Activated naive CD4-positive, alpha-beta T cell (primary cell): ENCODE measurements around the gene NOS3.

Source experiments
- DNase-seq, 4 experiments: peaks; one replicate each; lab custom pipeline; 2025; lab: John Stamatoyannopoulos, UW

NOS3 gene

DNA sequence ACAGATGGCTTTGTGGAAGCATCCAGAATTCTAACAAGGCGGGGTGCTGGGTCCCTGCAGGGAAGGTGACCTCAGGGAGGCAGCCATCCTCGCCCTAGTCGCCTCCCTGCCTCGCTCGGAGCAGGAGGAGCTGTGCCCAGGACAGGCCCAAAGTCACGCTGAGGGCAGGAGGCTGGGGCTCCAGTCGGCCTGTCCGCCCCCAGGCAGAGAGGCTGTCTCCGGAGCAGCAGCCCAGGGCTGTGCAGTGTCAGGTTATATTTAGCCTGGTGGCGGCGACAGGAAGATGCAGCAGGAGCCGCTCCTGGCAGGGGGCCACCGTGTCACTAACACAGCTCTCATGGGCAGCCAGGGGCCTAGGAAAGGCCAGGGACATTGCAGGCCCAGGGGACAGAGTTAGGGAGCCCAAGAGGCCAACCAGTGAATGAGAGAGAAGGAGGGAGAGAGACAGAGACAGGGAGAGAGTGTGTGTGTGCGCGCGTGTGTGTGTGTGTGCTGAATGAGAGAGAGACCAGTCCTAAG, 26.2 kb upstream of the NOS3 start:
- no peak for DNase-seq

DNA sequence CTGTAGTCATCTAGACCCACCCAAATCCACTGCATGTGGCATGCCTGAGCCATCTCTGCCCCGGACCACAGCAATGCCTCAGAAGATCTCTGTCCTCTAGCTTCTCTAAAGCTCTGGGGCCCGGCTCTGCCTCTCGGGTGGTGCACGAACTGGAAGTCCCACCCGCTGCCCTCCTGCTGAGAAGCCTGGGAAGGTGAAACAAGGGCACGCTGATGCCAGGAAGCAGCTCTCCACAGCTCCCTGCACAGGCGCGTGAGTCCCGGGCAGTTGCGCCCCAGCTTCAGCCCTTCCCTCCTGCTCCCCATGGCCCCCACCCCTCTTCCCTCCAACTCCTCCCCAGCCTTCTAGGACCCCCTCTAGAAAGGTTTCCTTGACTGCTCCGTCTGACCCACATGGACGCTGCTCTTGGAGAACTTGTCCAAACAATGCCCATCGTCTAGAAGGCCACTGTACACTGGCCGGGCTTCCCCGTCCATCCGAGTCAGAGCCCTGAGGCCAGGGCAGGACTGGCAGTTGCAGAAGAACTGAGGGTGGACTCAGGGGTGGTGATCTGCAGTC, 25.5 kb upstream of the NOS3 start:
- no peak for DNase-seq

DNA sequence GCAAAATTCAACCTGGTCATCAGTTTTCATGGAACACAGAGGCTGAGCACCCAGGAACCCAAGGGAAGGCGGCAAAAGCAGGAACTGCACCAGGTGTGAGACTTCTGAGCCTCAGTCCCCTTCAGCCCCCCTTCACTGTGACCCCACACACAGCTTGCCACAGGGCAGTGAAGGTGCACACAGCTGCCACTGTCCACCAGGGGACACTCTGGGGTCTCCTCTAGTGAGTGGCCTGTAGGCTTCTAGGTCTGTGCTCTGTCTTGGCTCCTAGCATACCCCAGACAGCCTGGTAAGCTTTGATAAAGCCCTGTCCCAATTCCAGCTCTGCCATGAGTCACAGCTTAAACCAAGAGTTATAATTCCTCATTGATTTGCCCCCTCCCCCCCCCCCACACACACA, 24.8 kb upstream of the NOS3 start:
- DNase-seq: no peak

DNA sequence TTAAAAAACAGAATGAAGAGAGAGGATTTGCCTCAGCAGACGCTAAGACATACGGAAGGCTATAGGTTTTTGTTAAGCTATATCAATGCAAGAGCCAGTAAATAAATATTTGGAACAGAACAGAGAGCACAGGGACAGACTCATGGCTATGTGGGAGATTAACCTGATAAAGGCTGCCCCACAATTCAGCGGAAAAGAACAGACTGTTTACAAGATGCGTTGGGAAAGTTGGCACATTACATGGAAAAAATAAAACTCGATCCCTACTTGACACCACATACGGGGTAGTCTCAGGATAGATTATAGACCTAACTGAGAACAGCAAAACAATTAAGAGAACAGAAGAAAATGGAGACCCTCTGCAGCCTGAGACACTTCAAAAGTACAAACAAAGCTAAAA, 23.5 kb upstream of the NOS3 start:
- no peak for DNase-seq

DNA sequence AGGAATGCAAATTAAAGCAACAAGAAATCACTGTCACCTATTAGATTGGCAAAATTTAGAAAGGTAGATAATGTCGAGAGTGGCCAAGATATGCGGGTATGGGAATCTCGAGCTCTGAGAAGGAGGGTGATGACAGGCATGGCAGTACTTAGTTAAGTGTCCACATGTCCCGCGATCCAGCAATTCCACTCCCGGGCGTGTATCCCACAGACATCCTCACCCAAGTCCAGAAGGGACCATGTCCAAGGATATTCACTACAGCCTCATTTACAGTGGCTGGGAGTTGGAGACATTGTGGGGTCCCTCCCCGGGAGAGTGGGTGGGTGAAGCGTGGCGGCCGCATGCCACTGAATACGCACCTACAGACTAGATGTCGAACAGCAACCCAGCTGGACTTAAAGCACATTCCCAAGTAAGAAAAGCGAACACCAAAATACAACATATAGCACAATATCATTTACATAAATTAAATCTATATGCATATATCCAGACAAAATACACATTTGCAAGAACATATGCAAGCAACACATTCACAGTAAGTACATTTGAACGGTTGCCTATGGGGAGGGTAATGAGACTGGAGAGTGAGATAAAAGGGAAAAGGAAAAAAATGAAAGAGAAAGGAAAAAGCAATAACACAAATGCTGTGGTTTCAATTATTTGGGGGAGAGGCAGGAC, 22.6 kb upstream of the NOS3 start:
- DNase-seq: no peak

DNA sequence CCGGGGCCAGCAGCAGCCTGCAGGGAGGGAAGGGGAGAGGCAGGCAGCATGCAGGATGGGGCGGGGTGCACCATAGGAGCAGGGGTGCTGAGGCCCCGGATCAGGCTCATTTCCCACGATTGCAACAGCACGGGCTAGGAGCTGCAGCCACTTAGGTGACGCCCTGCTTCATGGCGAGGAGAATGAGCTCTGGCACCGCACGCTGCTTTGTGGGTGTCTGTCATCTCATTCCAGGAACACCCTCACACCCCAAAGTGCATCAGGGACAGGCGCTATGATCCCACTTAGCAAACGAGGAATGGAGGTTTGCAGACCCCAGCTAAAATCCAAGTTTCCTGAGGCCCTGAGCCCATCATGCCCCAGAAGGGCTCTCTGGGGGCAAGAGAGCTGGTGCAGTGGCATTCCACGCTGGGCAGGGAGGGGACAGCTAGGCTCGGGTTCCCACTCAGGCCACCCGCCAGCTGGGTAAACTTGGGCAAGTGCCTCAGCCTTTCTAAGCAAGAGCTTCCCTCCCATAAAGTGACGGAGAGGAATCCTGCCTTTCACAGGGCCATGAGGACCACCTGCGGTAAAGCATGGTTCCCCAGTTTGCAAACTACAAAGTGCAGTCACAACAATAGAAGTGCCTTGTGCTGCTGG, 22.0 kb upstream of the NOS3 start:
- DNase-seq: no peak

DNA sequence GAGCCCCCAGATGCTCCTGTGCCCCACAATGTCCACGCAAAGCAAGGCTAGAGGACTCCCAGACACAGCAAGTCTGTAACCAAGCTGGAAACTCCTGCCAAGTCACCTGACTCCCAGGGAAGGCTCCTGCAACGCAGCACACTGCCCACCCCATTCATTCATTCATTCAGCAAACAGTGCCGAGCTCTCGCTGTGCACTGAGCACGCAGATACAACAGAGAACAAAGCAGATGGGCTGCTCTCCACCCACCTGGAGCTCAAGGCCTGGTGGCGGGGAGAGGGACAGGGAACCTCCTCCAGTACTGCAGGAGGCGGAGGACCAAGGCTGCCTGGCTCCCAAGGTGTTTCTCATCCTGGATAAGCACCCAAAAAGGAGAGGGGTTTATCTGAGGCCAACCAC, 21.3 kb upstream of the NOS3 start:
- no peak for DNase-seq

DNA sequence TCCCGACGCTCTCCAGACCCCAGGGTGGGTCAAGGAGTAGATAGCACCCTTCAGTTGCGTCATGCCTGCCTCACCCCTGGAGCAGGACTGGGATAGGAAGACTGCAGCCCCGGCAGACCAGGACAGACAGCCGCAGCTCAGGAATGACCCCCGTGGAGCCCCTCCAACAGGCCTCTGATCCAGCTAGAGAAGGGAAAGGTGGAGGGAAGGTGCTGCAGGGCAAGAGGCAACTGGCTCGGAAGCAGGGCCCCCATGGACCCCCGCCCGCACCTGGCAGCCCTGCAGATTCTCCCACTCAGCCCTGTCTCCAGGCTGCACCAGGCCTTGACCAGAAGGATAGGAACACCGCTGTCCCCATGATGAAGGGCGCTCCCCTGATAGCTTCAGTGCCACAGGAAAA, 20.4 kb upstream of the NOS3 start:
- DNase-seq: no peak

DNA sequence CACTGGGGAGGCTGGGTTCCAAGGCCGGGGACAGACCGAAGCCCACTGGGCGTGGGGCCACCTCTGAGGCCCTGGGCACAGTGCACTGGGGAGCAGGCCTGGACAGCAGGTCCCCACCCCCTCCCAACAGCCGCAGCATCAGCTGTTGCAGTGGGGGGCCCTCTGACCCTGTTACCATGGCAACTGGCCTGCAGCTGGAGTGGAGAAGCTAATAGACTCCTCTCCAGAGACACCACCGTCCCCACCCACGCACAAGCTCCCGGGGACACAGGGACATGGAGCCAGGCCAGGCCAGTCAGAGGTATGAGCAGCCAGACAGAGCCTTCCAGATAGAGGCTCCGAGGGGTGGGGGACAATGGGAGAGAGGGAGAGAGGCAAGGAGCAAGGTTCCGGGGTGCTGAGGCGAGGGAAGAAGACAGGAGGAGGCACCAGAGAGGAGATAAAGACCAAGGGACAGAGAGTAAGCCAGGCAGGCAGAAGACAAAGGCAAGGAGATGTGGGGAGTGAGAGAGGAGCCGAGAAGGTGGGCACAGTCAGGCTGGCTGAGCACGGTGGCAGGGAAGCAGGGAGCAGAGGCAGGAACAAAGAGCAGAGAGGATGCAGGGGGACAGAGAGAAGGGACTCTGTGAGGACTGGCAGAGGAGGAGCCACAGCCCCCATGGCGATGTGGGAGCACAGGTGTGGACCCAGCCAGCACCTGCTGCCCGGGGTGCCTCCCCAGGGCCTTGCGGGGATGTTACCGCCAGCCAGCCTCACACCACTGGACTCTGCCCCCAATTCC, 19.4 kb upstream of the NOS3 start:
- DNase-seq: no peak

DNA sequence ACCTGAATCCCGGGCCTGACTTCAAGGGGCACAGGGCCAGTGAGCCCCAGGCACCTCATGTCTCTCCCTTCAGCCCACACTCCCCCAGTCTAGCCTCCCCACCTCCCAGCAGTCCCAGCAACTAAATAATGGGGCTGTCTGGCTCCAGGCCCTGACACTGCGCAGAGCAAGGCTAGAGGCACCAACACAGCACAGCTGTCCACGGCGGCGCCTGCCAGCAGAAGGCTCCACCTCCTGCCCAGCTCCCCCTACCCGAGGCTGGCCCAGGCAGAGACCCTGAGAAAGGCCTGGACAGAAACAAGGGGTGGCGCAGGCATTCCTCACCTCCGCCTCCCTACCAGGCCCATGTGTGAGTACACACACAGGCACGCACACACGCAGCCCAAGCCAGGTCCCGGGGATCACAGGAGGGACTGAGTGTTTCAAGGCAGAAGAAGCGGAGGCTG, 18.8 kb upstream of the NOS3 start:
- no peak for DNase-seq

DNA sequence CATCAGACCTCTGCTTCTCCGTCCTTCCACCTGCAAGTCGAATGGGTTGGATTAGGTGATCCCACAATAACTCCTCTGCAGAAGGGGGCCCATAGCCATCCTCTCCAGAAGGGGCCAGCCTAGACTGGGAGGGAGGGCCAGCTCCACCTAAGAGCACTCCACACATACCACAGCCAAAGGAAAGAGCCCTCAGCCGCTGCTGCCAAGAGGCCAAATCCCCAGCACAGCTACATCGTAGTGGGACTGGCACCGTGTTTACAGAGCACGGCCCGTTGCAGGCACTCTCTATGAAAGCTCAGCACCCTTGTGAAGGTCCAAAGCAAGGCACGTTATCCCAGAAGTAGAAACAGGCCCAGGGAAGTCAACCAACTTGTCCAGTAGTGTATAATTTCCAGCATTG, 18.1 kb upstream of the NOS3 start:
- DNase-seq: no peak

DNA sequence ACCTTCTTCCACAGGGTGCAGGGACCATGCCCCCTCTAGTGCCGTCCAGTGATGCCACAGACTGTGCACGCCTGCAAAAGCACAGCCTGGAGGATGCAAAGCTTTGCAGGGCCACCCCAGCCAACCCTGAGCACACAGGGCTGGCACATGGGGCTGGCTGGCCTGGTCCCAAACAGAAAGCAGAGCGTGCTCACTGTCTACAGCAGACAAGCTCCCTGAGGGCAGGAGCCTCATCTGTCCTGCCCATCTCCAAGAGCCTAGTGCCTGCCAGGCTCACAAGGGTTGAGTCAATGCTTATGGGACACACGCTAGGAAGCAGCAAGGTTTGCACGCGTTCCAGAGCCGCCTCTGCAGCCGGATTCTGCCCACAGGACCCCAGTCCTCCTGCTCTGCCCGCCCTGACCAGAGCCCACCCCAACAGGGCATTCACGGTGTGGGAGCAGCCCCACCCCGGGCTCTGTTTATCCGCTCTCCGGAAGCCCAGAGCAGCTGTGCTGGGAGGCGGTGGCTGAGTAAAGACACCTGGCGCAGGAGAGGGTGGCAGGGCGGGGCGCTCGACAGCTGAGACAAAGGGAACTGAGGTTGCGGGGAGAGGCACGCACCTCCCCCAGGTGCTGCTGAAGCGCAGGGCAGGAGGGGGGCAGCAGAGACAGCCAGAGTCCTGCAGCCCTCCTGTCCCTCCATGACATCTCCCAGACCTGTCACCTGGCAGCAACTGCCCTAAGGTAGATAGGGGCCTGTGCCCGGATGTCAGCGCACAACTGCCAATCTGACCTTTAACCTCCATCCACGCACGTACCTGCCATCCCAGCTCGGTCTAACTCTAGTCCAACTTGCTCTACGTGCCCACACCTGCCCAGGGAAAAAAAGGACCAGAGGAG, 17.0 kb upstream of the NOS3 start:
- peak in 2 of 4 experiments; percentile 27 to 39 for DNase-seq

DNA sequence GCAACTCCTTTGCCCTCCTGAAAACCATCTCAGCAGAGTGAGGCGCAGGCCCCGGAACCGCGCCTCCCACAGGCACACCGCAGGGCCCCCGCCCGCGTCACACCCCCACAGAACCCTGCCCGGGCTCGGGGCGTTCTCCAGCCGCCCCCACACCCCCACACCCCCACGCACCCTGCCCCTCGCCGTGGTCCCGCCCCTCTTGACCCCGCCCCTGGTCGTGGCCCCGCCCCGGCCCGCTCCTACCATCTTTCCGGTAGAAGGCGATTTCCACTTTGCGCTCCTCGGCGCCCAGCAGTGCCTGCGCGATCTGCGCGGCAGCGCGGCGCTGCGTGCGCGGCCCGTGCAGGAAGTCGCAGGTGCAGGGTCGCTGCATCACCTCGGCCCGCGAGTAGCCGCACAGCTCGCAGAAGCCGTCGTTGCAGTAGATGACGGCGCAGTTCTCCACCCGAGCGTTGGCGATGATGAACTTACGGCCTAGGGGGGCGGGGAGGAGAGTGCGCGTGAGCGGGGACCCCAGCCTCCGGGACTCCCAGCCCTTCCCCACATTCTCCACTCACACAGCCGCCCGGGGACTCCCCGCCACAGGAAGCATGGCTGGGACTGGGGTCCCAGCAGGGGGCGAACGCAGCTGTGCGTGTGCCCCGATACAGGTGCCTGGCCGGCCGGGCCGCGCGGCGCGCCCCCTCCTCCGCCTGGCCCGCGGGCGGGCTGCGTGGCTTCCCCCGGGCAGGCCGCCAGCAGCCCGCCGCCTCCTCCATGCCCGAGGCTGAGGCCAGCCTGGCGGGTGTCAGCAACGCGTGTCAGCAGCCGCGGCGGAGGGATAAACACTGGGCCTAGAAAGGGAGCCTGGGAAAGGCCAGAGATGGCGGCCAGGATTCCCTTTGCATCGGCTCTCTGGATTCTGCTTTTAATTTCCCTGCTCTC, 16.1 kb upstream of the NOS3 start:
- DNase-seq: peak; percentile 27 to 81 (median 64)

DNA sequence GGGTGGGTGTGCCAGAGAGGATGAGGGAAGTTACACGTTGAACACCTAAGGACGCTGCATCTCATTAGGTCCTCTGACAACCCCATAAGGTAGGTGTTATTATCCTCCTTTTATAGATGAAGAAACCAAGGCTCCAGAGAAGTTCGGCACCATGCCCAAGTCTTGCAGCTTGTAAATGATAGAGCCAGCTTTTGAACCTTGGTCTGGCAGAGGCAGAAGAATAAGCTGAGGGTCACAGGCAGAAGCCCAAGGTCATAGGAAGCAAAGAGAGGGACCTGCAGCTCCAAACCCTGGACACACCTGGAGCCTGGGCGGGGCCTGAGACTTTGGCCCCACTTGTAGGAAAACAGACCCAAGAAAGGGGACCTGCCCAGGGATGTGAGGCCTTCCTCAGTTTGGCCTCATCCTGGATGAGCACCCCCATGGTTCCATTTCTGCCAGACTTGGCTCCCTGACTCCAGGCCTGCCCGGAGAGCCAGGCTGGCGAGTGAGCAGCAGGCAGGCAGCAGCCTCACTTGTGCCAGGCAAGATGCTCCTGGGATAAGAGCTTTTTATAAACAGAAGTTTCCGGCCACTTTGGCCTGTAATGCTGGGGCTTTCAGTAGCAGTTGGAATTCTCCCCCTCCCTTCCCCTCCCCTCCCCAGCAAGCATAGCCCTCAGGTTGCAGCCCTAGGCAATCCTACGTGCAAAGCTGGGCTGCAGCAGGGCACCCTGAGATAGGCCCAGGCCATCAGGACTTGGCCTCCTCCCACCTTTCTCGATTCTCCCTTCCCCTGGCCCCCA, 15.1 kb upstream of the NOS3 start:
- DNase-seq: no peak

DNA sequence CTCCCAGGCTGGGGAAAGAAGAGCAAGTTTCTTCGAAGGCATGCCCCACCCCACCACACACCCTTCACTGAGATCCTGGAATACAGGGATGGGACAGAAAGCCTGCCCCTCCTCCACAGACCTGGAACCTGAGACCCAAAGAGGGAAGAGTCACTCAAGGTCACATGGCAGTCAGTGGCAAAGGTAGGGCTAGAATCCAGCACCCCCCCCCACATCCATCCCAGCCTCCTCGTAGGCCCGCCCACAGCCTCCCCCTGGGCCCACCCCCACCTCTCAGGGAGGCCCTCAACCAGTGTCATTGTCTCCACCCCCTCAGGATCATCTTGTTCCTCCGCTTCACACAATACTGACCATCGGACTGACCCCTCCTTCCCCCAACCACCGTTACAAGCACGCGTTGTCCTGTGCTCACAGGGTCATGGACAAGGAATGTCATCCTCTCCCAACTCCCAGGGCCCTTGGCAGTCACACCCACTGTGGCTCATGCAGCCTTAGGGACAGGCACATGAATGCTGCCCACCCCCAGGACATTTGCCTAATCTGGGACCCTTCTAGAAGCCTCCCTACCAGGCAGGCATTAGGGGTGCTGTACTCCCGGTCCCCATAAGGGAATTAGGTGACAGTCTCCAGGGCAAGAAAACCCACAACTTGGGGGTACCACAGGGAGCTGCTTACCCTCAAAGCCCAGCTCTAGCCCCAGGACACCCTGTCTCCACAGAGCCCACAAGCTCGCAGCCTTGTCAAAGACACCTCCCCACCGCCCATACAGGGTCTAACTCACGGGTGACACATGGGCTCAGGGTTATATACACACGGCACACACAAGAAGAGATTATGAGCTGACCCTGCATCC, 14.1 kb upstream of the NOS3 start:
- no peak for DNase-seq

DNA sequence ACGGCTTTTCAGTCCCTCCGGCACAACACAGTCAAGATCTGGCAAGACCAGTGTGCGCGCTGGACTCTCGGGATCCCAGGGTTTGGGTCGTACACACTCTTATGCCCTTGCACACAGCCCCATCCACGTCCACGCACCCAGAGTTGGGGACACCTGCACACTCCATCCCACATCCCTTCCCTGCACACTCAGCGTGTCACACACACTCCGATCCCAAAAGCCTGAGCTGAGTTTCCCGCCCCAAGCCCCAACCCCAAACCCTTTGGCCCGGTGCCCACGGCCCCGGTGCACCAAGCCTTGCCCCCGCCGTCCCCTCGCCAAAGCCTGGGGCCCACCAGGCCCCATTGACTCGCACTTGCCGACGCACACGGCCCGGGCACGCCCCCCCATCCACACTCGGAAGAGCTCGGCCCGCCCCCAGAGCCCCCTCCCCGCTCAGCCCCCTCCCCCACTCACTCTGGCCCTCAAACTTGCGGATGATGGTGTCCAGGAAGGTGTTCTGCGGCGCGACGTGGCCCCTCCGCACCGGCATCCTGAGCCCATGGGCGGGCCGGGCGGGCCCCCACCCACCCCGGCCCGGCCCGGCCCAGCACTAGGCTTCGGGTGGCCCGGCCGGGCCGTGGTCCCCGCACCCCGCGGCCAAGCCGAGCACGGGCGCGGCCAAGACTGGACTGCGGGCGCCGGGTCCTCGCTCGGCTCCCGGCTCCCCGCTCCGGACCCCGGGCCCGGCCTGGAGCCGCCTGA, 13.3 kb upstream of the NOS3 start:
- DNase-seq: no peak

DNA sequence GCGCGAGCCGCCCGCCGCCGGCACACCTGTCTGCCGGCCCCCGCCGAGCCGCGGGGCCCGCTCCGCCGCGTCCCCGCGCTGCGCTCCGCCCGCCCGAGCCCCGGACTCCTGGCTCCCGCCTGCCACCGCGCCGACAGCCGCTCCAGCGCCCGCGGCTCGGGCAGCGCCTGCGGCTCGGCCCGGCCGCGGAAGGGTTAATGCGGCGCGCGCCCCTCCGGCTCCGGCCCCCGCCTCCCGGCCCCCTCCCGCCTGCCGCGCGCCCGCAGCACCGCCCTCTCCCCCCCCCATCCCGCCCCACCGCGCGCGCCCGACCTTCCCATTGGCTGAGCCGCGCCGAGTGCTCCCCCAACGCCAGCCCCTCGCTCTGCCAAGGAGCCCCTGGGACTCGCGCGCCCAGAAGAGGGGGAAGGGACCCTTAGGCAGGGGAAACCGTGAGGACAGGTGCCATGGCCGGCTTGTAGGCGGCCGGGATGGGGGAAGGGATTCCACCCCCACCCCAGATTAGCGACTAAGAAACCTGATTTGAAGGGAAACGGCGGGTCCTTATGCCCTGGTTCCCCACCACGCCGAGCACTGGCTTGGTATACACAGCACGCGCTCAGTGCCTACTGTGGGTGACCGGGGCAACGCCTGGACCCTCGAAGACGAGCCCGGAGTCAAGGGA, 12.6 kb upstream of the NOS3 start, which contains the start of gene KCNH2:
KCNH2 (minus strand) TSS at position 196 of the 664 bp plus-strand sequence. CDS start 408 bp downstream, outside the sequence.
- DNase-seq: peak in 1 of 4 experiments; percentile 28
